Ascending aorta (tissue), 2 donors: Measurements from ENCODE around the gene KNSTRN. TPM values are rescaled to one million over a fixed set of nuclear protein-coding genes. Genes with fewer than 3 reads are reported as not detected.

Experiments used
- DNase-seq, 2 donors: peaks; one replicate each; pipeline ENCODE4 v3.0.0-alpha.2; 2019; ENCODE audit warnings: low spot score in 2 of 2
- H3K27ac ChIP-seq, 2 donors: fragments of 200-600 bp; sonication (generic); one replicate each; pipeline ENCODE4 v1.5.1; 2016 to 2017; ENCODE audit warnings: mild to moderate bottlenecking in 1 of 2
- H3K27me3 ChIP-seq: fragments of 200-600 bp; sonication (generic); one replicate; pipeline ENCODE4 v1.5.1; 2017
- H3K36me3 ChIP-seq, 2 donors: fragments of 200-600 bp; sonication (generic); one replicate each; pipeline ENCODE4 v1.5.1; 2016
- H3K4me1 ChIP-seq, 2 donors: fragments of 200-600 bp; sonication (generic); one replicate each; pipeline ENCODE4 v1.5.1; 2016 to 2017; ENCODE audit warnings: mild to moderate bottlenecking in 1 of 2
- H3K4me3 ChIP-seq, 2 donors: fragments of 200-600 bp; sonication (generic); one replicate each; pipeline ENCODE4 v1.5.1; 2016 to 2017; ENCODE audit warnings: mild to moderate bottlenecking in 1 of 2
- H3K9me3 ChIP-seq, 2 donors: fragments of 200-600 bp; sonication (generic); one replicate each; pipeline ENCODE4 v1.5.1; 2016
- CTCF ChIP-seq, 3 experiments: fragments of 200-600 bp in 2 of 3; fragments of 450-650 bp in 1 of 3; sonication (generic) in 2 of 3; IDR thresholded peaks; one replicate each; pipeline ENCODE4 v1.5.1; 2016 to 2019; ENCODE audit warnings: antibody characterized with exemption in 3 of 3, mild to moderate bottlenecking in 1 of 3, moderate library complexity in 1 of 3
- intact Hi-C: fragments of 100-400 bp; cut with DNase I; formaldehyde crosslinking; loops from one replicate; pipeline ENCODE4 v1.15.1; 2023
- total RNA-seq: library from RNA; depleted of rRNA; stranded (reverse); fragments of >200 nt; gene quantifications from one replicate; pipeline ENCODE4 v1.1.0, GENCODE V29; 2016

The KNSTRN gene
- total RNA-seq, 1 donor from 2014 or later: 5.1 TPM

GRCh38 chr15:40388941-40389823, 6.7 kb downstream of the KNSTRN start:
- intact Hi-C loops: no loop called here
- H3K27ac ChIP-seq: no peak overlapping the region

GRCh38 chr15:40389824-40390595, 7.5 kb downstream of the KNSTRN start:
- Histone ChIP-seq H3K27ac (no peak overlapping the region), H3K4me3 (no peak overlapping the region), H3K4me1 (no peaks in the 10 kb centered on the region), H3K9me3 (no peaks in the 10 kb centered on the region), H3K27me3 (no peaks in the 10 kb centered on the region), H3K36me3 (peaks cover 28 to 34% of the 10 kb centered on the region in 2 donors)
- DNase-seq: no peak
- intact Hi-C loops: no loop called here
- TF ChIP-seq CTCF (IDR thresholded peaks at IDR 0.05): no peak

More at GRCh38 chr15:40388941-40389823, 6.7 kb downstream of the KNSTRN start:
- peaks cover 28 to 34% of the 10 kb centered on the region in 2 donors for H3K36me3 ChIP-seq
- H3K27me3 ChIP-seq: no peaks in the 10 kb centered on the region
- no peaks in the 10 kb centered on the region for H3K9me3 ChIP-seq
- no peak for DNase-seq
- no peak overlapping the region for H3K4me3 ChIP-seq
- TF ChIP-seq CTCF (IDR thresholded peaks at IDR 0.05): no peak
- no peaks in the 10 kb centered on the region for H3K4me1 ChIP-seq

GRCh38 chr15:40392986-40393948, 10.7 kb downstream of the KNSTRN start:
- DNase-seq: no peak
- H3K4me3 ChIP-seq: no peak overlapping the region
- intact Hi-C loops: no loop called here
- peaks cover 18 to 26% of the 10 kb centered on the region in 2 donors for H3K36me3 ChIP-seq
- H3K27me3 ChIP-seq: no peaks in the 10 kb centered on the region
- no peaks in the 10 kb centered on the region for H3K4me1 ChIP-seq
- H3K27ac ChIP-seq: no peak overlapping the region
- no peak for TF ChIP-seq CTCF (IDR thresholded peaks at IDR 0.05)
- H3K9me3 ChIP-seq: no peaks in the 10 kb centered on the region

GRCh38 chr15:40397688-40398412, 15.3 kb downstream of the KNSTRN start:
- Histone ChIP-seq H3K36me3 (peaks cover 5 to 10% of the 10 kb centered on the region in 2 donors), H3K27me3 (no peaks in the 10 kb centered on the region), H3K27ac (no peak overlapping the region), H3K9me3 (no peaks in the 10 kb centered on the region), H3K4me3 (no peak overlapping the region), H3K4me1 (no peaks in the 10 kb centered on the region)
- TF ChIP-seq CTCF (IDR thresholded peaks at IDR 0.05): no peak
- intact Hi-C loops: no loop called here
- DNase-seq: no peak
